MM.1S (cell line): ENCODE data around the gene HEMK1.

ENCODE experiments used
- DNase-seq: peaks from one replicate; pipeline ENCODE4 v3.0.0-alpha.2; 2015
- H2AFZ ChIP-seq: fragments of 300-600 bp; sonication (generic); 2 replicates; pipeline ENCODE4 v1.6.0; 2016; ENCODE audit warnings: antibody characterized with exemption, low read length
- H3F3A ChIP-seq: fragments of 300-600 bp; sonication (generic); 2 replicates; pipeline ENCODE4 v1.6.1; 2016; ENCODE audit warnings: mild to moderate bottlenecking, antibody characterized with exemption, low read length, moderate library complexity, mixed read lengths; ENCODE audit not compliant: insufficient read depth
- H3K27ac ChIP-seq: fragments of 300-600 bp; sonication (generic); 2 replicates; pipeline ENCODE4 v1.5.1; 2016; ENCODE audit warnings: mild to moderate bottlenecking, low read length
- H3K27me3 ChIP-seq: fragments of 300-600 bp; sonication (generic); replicated peaks from 2 replicates; pipeline ENCODE4 v1.6.0; 2016; ENCODE audit warnings: low read length; ENCODE audit not compliant: insufficient read depth
- H3K36me3 ChIP-seq: fragments of 300-600 bp; sonication (generic); replicated peaks from 2 replicates; pipeline ENCODE4 v1.6.1; 2016; ENCODE audit warnings: mild to moderate bottlenecking, low read length, mixed read lengths; ENCODE audit not compliant: insufficient read depth
- H3K4me1 ChIP-seq: fragments of 300-600 bp; sonication (generic); 2 replicates; pipeline ENCODE4 v1.6.1; 2016; ENCODE audit warnings: low read length, mixed read lengths
- H3K4me2 ChIP-seq: fragments of 300-600 bp; sonication (generic); 2 replicates; pipeline ENCODE4 v1.6.0; 2016; ENCODE audit warnings: low read depth, low read length
- H3K4me3 ChIP-seq: fragments of 300-600 bp; sonication (generic); 2 replicates; pipeline ENCODE4 v1.5.1; 2016; ENCODE audit warnings: low read length, mixed read lengths
- H3K79me2 ChIP-seq: fragments of 300-600 bp; sonication (generic); 2 replicates; pipeline ENCODE4 v1.6.1; 2016; ENCODE audit warnings: mixed run types, low read length, mixed read lengths
- H3K9ac ChIP-seq: fragments of 300-600 bp; sonication (generic); 2 replicates; pipeline ENCODE4 v1.6.1; 2016; ENCODE audit warnings: low read length, mixed read lengths
- H3K9me2 ChIP-seq: fragments of 300-600 bp; sonication (generic); replicated peaks from 2 replicates; pipeline ENCODE4 v1.6.1; 2016; ENCODE audit warnings: mild to moderate bottlenecking, low read length, mixed read lengths; ENCODE audit not compliant: insufficient read depth
- H3K9me3 ChIP-seq: fragments of 300-600 bp; sonication (generic); replicated peaks from 2 replicates; pipeline ENCODE4 v1.6.1; 2016; ENCODE audit warnings: mild to moderate bottlenecking, low read length, mixed read lengths; ENCODE audit not compliant: insufficient read depth
- H4K20me1 ChIP-seq: fragments of 300-600 bp; sonication (generic); 2 replicates; pipeline ENCODE4 v1.6.1; 2016; ENCODE audit warnings: mild to moderate bottlenecking, low read length, moderate library complexity, mixed read lengths; ENCODE audit not compliant: insufficient read depth
- CTCF ChIP-seq: fragments of 300-600 bp; sonication (generic); IDR thresholded peaks from 2 replicates; pipeline ENCODE4 v1.5.1; 2016; ENCODE audit warnings: antibody characterized with exemption, low read length, mixed read lengths
- EZH2 ChIP-seq: fragments of 300-600 bp; sonication (generic); optimal IDR thresholded peaks from 2 replicates; pipeline ENCODE3; 2017; ENCODE audit warnings: low read depth, mild to moderate bottlenecking, antibody characterized with exemption, low read length, mixed read lengths
- EZH2phosphoT487 ChIP-seq: fragments of 300-600 bp; sonication (generic); IDR thresholded peaks from 2 replicates; pipeline ENCODE4 v1.6.1; 2018; ENCODE audit warnings: antibody characterized with exemption, low read length

HEMK1 gene

GRCh38 chr3:50637011-50637410, 67.7 kb downstream of the HEMK1 start:
- Histone ChIP-seq H3K36me3 (no peaks in the 10 kb centered on the region), H3K4me1 (no peaks in the 10 kb centered on the region), H3K27me3 (no peaks in the 10 kb centered on the region), H2AFZ (no peak overlapping the region), H3K9me3 (no peaks in the 10 kb centered on the region), H4K20me1 (no peaks in the 10 kb centered on the region), H3K79me2 (no peaks in the 10 kb centered on the region; the same call in 1 of the 2 replicates), H3K9ac (no peak overlapping the region), H3K4me2 (no peak overlapping the region), H3K9me2 (no peaks in the 10 kb centered on the region), H3K27ac (no peak overlapping the region), H3K4me3 (no peak overlapping the region), H3F3A (no peaks in the 10 kb centered on the region)
- no peak for TF ChIP-seq EZH2phosphoT487
- DNase-seq: no peak

GRCh38 chr3:50637945-50638344, 68.6 kb downstream of the HEMK1 start:
- Histone ChIP-seq H3K27ac (no peak overlapping the region), H3K4me1 (no peaks in the 10 kb centered on the region), H3K9me3 (no peaks in the 10 kb centered on the region), H3K4me3 (no peak overlapping the region), H3K9ac (no peak overlapping the region), H3K9me2 (no peaks in the 10 kb centered on the region), H4K20me1 (no peaks in the 10 kb centered on the region), H2AFZ (no peak overlapping the region), H3K79me2 (no peaks in the 10 kb centered on the region; the same call in 1 of the 2 replicates), H3K27me3 (no peaks in the 10 kb centered on the region), H3F3A (no peaks in the 10 kb centered on the region), H3K4me2 (no peak overlapping the region), H3K36me3 (no peaks in the 10 kb centered on the region)
- no peak for DNase-seq
- TF ChIP-seq CTCF (no peak), EZH2 (no peak), EZH2phosphoT487 (no peak)

GRCh38 chr3:50639055-50639494, 69.8 kb downstream of the HEMK1 start:
- no peak overlapping the region for H3K27ac ChIP-seq
- no peak overlapping the region for H2AFZ ChIP-seq
- no peak overlapping the region for H3K4me3 ChIP-seq
- no peaks in the 10 kb centered on the region for H4K20me1 ChIP-seq
- no peaks in the 10 kb centered on the region for H3K36me3 ChIP-seq
- H3F3A ChIP-seq: no peaks in the 10 kb centered on the region
- H3K9ac ChIP-seq: no peak overlapping the region
- no peaks in the 10 kb centered on the region for H3K9me3 ChIP-seq
- H3K27me3 ChIP-seq: no peaks in the 10 kb centered on the region
- H3K4me2 ChIP-seq: no peak overlapping the region
- H3K9me2 ChIP-seq: no peaks in the 10 kb centered on the region
- no peaks in the 10 kb centered on the region for H3K4me1 ChIP-seq
- H3K79me2 ChIP-seq: no peaks in the 10 kb centered on the region
- DNase-seq: no peak
- TF ChIP-seq EZH2 (no peak), EZH2phosphoT487 (no peak), CTCF (no peak)

- DNase-seq: no peak
- no peaks in the 10 kb centered on the region for H3F3A ChIP-seq
- H3K36me3 ChIP-seq: no peaks in the 10 kb centered on the region
- TF ChIP-seq EZH2phosphoT487: no peak
- TF ChIP-seq CTCF: no peak
- no peak for TF ChIP-seq EZH2
- no peaks in the 10 kb centered on the region for H3K9me2 ChIP-seq
- H3K4me3 ChIP-seq: no peak overlapping the region
- H3K27me3 ChIP-seq: no peaks in the 10 kb centered on the region
- H2AFZ ChIP-seq: no peak overlapping the region
- no peak overlapping the region for H3K9ac ChIP-seq
- no peak overlapping the region for H3K4me2 ChIP-seq
- H3K4me1 ChIP-seq: no peaks in the 10 kb centered on the region
- no peak overlapping the region for H3K27ac ChIP-seq
- H3K9me3 ChIP-seq: no peaks in the 10 kb centered on the region
- no peaks in the 10 kb centered on the region for H4K20me1 ChIP-seq
- no peaks in the 10 kb centered on the region for H3K79me2 ChIP-seq
These were observed 73.1 kb downstream of the HEMK1 start for GRCh38 chr3:50642382-50642781.
